ENCODE measurements around the gene TMEM182. TPM values are rescaled to one million over a fixed set of nuclear protein-coding genes. Genes with fewer than 3 reads are reported as not detected.

The TMEM182 gene
- total RNA-seq, 4 donors from 2014 or later = 0.17 to 2.8 (median 0.72) TPM

- no peaks in the 10 kb centered on the region for H3K36me3 ChIP-seq
- 58% methylated on average over 4 of the region's 4 CpGs for WGBS
- H3K9me3 ChIP-seq = no peaks in the 10 kb centered on the region
- TF ChIP-seq EP300 (IDR thresholded peaks at IDR 0.05) (no peak), POLR2A (IDR thresholded peaks at IDR 0.05; ENCODE audit: low read depth) (no peak), CTCF (IDR thresholded peaks at IDR 0.05) (no peak), POLR2AphosphoS5 (IDR thresholded peaks at IDR 0.05) (no peak)
- peaks cover 5 to 13% (median 6%) of the 10 kb centered on the region in 4 donors for H3K4me1 ChIP-seq
- no peak overlapping the region for H3K4me3 ChIP-seq
- intact Hi-C loops (cut with DNase I) = no loop called here
- H3K27ac ChIP-seq (replicated peaks in 1 of 4) = no peak overlapping the region
- H3K27me3 ChIP-seq = peaks cover 0 to 19% (median 0%) of the 10 kb centered on the region in 4 donors
- no peak for DNase-seq (ENCODE audit: extremely low spot score)
Observed at GRCh38 chr2:102843764-102844443, 82.1 kb downstream of the TMEM182 start.

- Histone ChIP-seq H3K36me3 (no peaks in the 10 kb centered on the region), H3K4me3 (no peak overlapping the region), H3K4me1 (peaks cover 5 to 9% (median 7%) of the 10 kb centered on the region in 4 donors), H3K27me3 (peaks cover 0 to 23% (median 0%) of the 10 kb centered on the region in 4 donors), H3K27ac (replicated peaks in 1 of 4) (no peak overlapping the region), H3K9me3 (no peaks in the 10 kb centered on the region)
- TF ChIP-seq EP300 (IDR thresholded peaks at IDR 0.05) (no peak), POLR2A (IDR thresholded peaks at IDR 0.05; ENCODE audit: low read depth) (no peak), CTCF (IDR thresholded peaks at IDR 0.05) (no peak), POLR2AphosphoS5 (IDR thresholded peaks at IDR 0.05) (no peak)
- 94% methylated on average over 3 of the region's 3 CpGs for WGBS
- intact Hi-C loops (cut with DNase I) = no loop called here
- DNase-seq (ENCODE audit: extremely low spot score) = no peak
Observed at GRCh38 chr2:102844911-102845310, 83.1 kb downstream of the TMEM182 start.

- TF ChIP-seq CTCF (IDR thresholded peaks at IDR 0.05) = no peak
- no peak for TF ChIP-seq POLR2A (IDR thresholded peaks at IDR 0.05; ENCODE audit: low read depth)
- no peak for TF ChIP-seq POLR2AphosphoS5 (IDR thresholded peaks at IDR 0.05)
- no peak for TF ChIP-seq EP300 (IDR thresholded peaks at IDR 0.05)
- Histone ChIP-seq H3K27me3 (peaks cover 0 to 14% (median 0%) of the 10 kb centered on the region in 4 donors), H3K27ac (replicated peaks in 1 of 4) (no peak overlapping the region), H3K9me3 (no peaks in the 10 kb centered on the region), H3K36me3 (no peaks in the 10 kb centered on the region), H3K4me3 (peak overlapping the region in 2 of 4 donors; percentile 19 to 26), H3K4me1 (peaks cover 5 to 9% (median 7%) of the 10 kb centered on the region in 4 donors)
- intact Hi-C loops (cut with DNase I) = no loop called here
- no peak for DNase-seq (ENCODE audit: extremely low spot score)
- WGBS = 3% methylated on average over 12 of the region's 12 CpGs
Observed at GRCh38 chr2:102848366-102848839, 86.6 kb downstream of the TMEM182 start.

- Histone ChIP-seq H3K4me3 (no peak overlapping the region), H3K9me3 (no peaks in the 10 kb centered on the region), H3K36me3 (no peaks in the 10 kb centered on the region), H3K4me1 (peaks cover 5 to 9% (median 7%) of the 10 kb centered on the region in 4 donors), H3K27ac (replicated peaks in 1 of 4) (no peak overlapping the region), H3K27me3 (peaks cover 0 to 16% (median 0%) of the 10 kb centered on the region in 4 donors)
- intact Hi-C loops (cut with DNase I) = no loop called here
- no peak for DNase-seq (ENCODE audit: extremely low spot score)
- WGBS = 94% methylated on average over 5 of the region's 6 CpGs
- TF ChIP-seq CTCF (IDR thresholded peaks at IDR 0.05) = no peak
- TF ChIP-seq POLR2A (IDR thresholded peaks at IDR 0.05; ENCODE audit: low read depth) = no peak
- TF ChIP-seq POLR2AphosphoS5 (IDR thresholded peaks at IDR 0.05) = no peak
- no peak for TF ChIP-seq EP300 (IDR thresholded peaks at IDR 0.05)
Observed at GRCh38 chr2:102850888-102851287, 89.1 kb downstream of the TMEM182 start.

Measured in esophagus muscularis mucosa (tissue), 4 donors.